ENCODE results near the gene IL19. TPM values are rescaled to one million over a fixed set of nuclear protein-coding genes. Genes with fewer than 3 reads are reported as not detected.

IL19 gene
- total and polyA plus RNA-seq, 9 of the 15 experiments (the other 6 are each of a cell fraction or from before 2014, with no cell fraction given), result not detected

DNA sequence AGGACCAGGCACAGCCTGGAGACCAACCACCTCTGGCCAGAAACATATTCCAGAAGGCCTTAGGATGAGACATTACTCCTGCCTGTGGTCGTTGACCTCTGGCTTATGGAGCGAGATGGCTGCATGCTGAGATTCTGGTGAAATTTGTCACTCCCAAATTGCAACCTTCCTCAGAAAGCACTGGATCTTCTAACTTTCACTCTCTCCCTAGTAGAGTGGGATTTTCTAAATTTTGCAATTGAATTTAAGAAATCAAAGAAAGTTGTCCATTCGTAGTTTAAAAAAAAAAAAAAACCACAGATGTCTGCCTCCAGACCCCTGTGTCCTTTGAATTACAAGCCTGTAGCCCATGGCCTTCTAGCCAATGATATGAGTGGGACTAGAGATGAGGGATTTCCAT is 30.3 kb downstream of the IL19 start:
- ChIA-PET POLR2A (no interaction called here), CTCF (ENCODE audit: low intra/inter-chr PET ratio) (no interaction called here)
- 0 out of 2 replicates have a peak, but pooled peaks cover 5% of the 10 kb centered on the region for H4K20me1 ChIP-seq (replicated peaks; ENCODE audit: control insufficient read depth, insufficient read depth, low read length)
- no peaks in the 10 kb centered on the region for H3K36me3 ChIP-seq (ENCODE audit: control insufficient read depth, insufficient read depth, low read length)
- in situ Hi-C loops (cut with MboI), result loop anchor here (5.0 kb wide), 1 partner anchor 64 kb away; no protein-coding TSS in a partner anchor
- peaks cover 11 to 33% of the 10 kb centered on the region in 2 experiments for H3K27me3 ChIP-seq (ENCODE audit: control insufficient read depth in 2 of 2, insufficient read depth in 2 of 2, low read length in 2 of 2)
- H3K27ac ChIP-seq (ENCODE audit: extremely low read depth, low read depth, low read length), result no peak overlapping the region
- no peak overlapping the region for H3K9ac ChIP-seq (ENCODE audit: insufficient read depth in 1 of 2, low read depth in 2 of 2, low read length in 2 of 2)
- ATAC-seq (no peak), DNase-seq (ENCODE audit: extremely low read depth in 1 of 4, low spot score in 3 of 4) (no peak), FAIRE-seq (no peak)
- intact Hi-C loops (cut with micrococcal nuclease), result loop anchor here (2.0 to 10.0 kb wide), 2 partner anchors 166 to 306 kb away; partner anchors contain the start of gene DYRK3
- no peaks in the 10 kb centered on the region for H3K9me3 ChIP-seq (replicated peaks; ENCODE audit: control insufficient read depth, insufficient read depth, low read depth, low read length)
- BruUV-seq (replicated peaks), result no TSS peak
- no peak overlapping the region for H2AFZ ChIP-seq (ENCODE audit: low read depth, low read length)
- peaks cover 3% of the 10 kb centered on the region for H3K9me1 ChIP-seq (ENCODE audit: control insufficient read depth, insufficient read depth, low read length)
- no peaks in the 10 kb centered on the region for H3K79me2 ChIP-seq (ENCODE audit: control insufficient read depth, insufficient read depth, low read length)
- no peak overlapping the region for H3K4me2 ChIP-seq (ENCODE audit: insufficient read depth, low read length)
- no peaks in the 10 kb centered on the region; a peak in 1 of 5 replicates for H3K4me1 ChIP-seq (replicated peaks in 1 of 2; ENCODE audit: control insufficient read depth in 2 of 2, insufficient read depth in 2 of 2, low read length in 2 of 2)
- WGBS (ENCODE audit: insufficient coverage, low coverage, missing lambda C conversion rate), result 7% methylated on average over 3 of the region's 3 CpGs
- H3K4me3 ChIP-seq, result no peak overlapping the region
- no peak for TF ChIP-seq ZNF146 (CRISPR knock-in tag; IDR thresholded peaks at IDR 0.05; ENCODE audit: unreplicated experiment)
- no peak for TF ChIP-seq ZNF431 (CRISPR knock-in tag; IDR thresholded peaks at IDR 0.05)
- TF ChIP-seq EP400 (IDR thresholded peaks at IDR 0.05), result no peak
- TF ChIP-seq CREB5 (CRISPR knock-in tag; IDR thresholded peaks at IDR 0.05), result no peak
- no peak for TF ChIP-seq ARHGAP35 (IDR thresholded peaks at IDR 0.05; ENCODE audit: partially characterized antibody)
- TF ChIP-seq MCM5 (IDR thresholded peaks at IDR 0.05; ENCODE audit: low read depth), result no peak
- TF ChIP-seq L3MBTL2 (IDR thresholded peaks at IDR 0.05), result no peak
- TF ChIP-seq ZBTB40 (IDR thresholded peaks at IDR 0.05), result no peak
- no peak for TF ChIP-seq ZBTB40 (CRISPR knock-in tag; IDR thresholded peaks at IDR 0.05)
- no peak for TF ChIP-seq SRSF7 (optimal IDR thresholded peaks at IDR 0.05; ENCODE audit: low read depth, low read length)
- no peak for TF ChIP-seq TCF15 (CRISPR knock-in tag; IDR thresholded peaks at IDR 0.05)
- no peak for TF ChIP-seq POU5F1 (IDR thresholded peaks at IDR 0.05; ENCODE audit: borderline replicate concordance, low read depth, low read length, partially characterized antibody)

Data from K562 (cell line).